GM23248 (cell line): ENCODE data around the gene SMYD3. TPM values are rescaled to one million over a fixed set of nuclear protein-coding genes. Genes with fewer than 3 reads are reported as not detected.

ENCODE experiments used
- DNase-seq: peaks from one replicate; pipeline ENCODE4 v3.0.0-alpha.2; 2015
- H2AFZ ChIP-seq: fragments of 200-600 bp; sonication (generic); 2 replicates; pipeline ENCODE4 v1.6.1; 2016; ENCODE audit warnings: antibody characterized with exemption
- H3F3A ChIP-seq: fragments of 200-600 bp; sonication (generic); 2 replicates; pipeline ENCODE4 v1.6.1; 2016; ENCODE audit warnings: mild to moderate bottlenecking, antibody characterized with exemption, mixed run types; ENCODE audit not compliant: insufficient read depth
- H3K27ac ChIP-seq: fragments of 200-600 bp; sonication (generic); 2 replicates; pipeline ENCODE4 v1.5.1; 2016; ENCODE audit warnings: mild to moderate bottlenecking
- H3K27me3 ChIP-seq: fragments of 200-600 bp; sonication (generic); replicated peaks from 2 replicates; pipeline ENCODE4 v1.6.1; 2016; ENCODE audit warnings: mild to moderate bottlenecking; ENCODE audit not compliant: insufficient read depth
- H3K36me3 ChIP-seq: fragments of 200-600 bp; sonication (generic); 2 replicates; pipeline ENCODE4 v1.6.1; 2016; ENCODE audit warnings: low read depth, mild to moderate bottlenecking
- H3K4me1 ChIP-seq: fragments of 200-600 bp; sonication (generic); 2 replicates; pipeline ENCODE4 v1.6.1; 2016; ENCODE audit warnings: mild to moderate bottlenecking; ENCODE audit not compliant: insufficient read depth
- H3K4me2 ChIP-seq: fragments of 200-600 bp; sonication (generic); one replicate; pipeline ENCODE4 v1.6.1; 2016; ENCODE audit warnings: mild to moderate bottlenecking; ENCODE audit not compliant: unreplicated experiment
- H3K4me3 ChIP-seq: fragments of 200-600 bp; sonication (generic); 2 replicates; pipeline ENCODE4 v1.5.1; 2016; ENCODE audit warnings: mild to moderate bottlenecking
- H3K79me2 ChIP-seq: fragments of 200-600 bp; sonication (generic); 2 replicates; pipeline ENCODE4 v1.6.1; 2016; ENCODE audit warnings: mild to moderate bottlenecking; ENCODE audit not compliant: insufficient read depth
- H3K9ac ChIP-seq: fragments of 200-600 bp; sonication (generic); 2 replicates; pipeline ENCODE4 v1.6.1; 2016; ENCODE audit warnings: mild to moderate bottlenecking
- H3K9me2 ChIP-seq: fragments of 200-600 bp; sonication (generic); 2 replicates; pipeline ENCODE4 v1.6.1; 2016; ENCODE audit warnings: mixed run types, mild to moderate bottlenecking, moderate library complexity; ENCODE audit not compliant: insufficient read depth
- H3K9me3 ChIP-seq: fragments of 200-600 bp; sonication (generic); one replicate; pipeline ENCODE4 v1.6.1; 2017; ENCODE audit warnings: low read depth
- H4K20me1 ChIP-seq: fragments of 200-600 bp; sonication (generic); 2 replicates; pipeline ENCODE4 v1.6.0; 2016; ENCODE audit not compliant: insufficient read depth
- EZH2 ChIP-seq: fragments of 200-600 bp; sonication (generic); IDR thresholded peaks from 2 replicates; pipeline ENCODE4 v1.6.1; 2018; ENCODE audit warnings: antibody characterized with exemption, mild to moderate bottlenecking; ENCODE audit not compliant: insufficient read depth, poor library complexity, severe bottlenecking
- EZH2phosphoT487 ChIP-seq: fragments of 200-600 bp; sonication (generic); IDR thresholded peaks from 2 replicates; pipeline ENCODE4 v1.6.1; 2018; ENCODE audit warnings: antibody characterized with exemption, moderate library complexity, mild to moderate bottlenecking, low read depth; ENCODE audit not compliant: insufficient read depth
- WGBS, 2 experiments: methylation state at CpG; one replicate each; pipeline ENCODE4 v1.1.6; 2015 to 2017; ENCODE audit warnings: low lambda C conversion rate in 2 of 2, low coverage in 1 of 2; ENCODE audit errors: missing lambda C conversion rate in 2 of 2; 5-methylcytosine and 5-hydroxymethylcytosine counted together
- in situ Hi-C: fragments of 300-500 bp; cut with MboI; formaldehyde crosslinking; loops from 2 replicates; pipeline ENCODE4 v1.15.0; 2020
- polyA plus RNA-seq: library from polyadenylated mRNA; unstranded; fragments of >200 nt; fragmentation: Nextera tagmentation; extraction: Ambion mirVana; gene quantifications from 2 replicates; pipeline ENCODE4 v1.2.1, GENCODE V29; 2016
- total RNA-seq: library from RNA; depleted of rRNA; stranded (reverse); fragments of >200 nt; shearing (Covaris generic); gene quantifications from 2 replicates; pipeline ENCODE4 v1.2.3, GENCODE V29; 2014

The SMYD3 gene
- total and polyA plus RNA-seq, 2 experiments from 2014 or later = 32.1 to 44.8 TPM

- Histone ChIP-seq H3K4me1 (no peaks in the 10 kb centered on the region), H4K20me1 (no peaks in the 10 kb centered on the region), H3K9me3 (no peaks in the 10 kb centered on the region), H3K27me3 (no peaks in the 10 kb centered on the region), H3K4me2 (no peak overlapping the region), H3K4me3 (no peak overlapping the region), H3K79me2 (no peaks in the 10 kb centered on the region), H2AFZ (no peak overlapping the region), H3K27ac (no peak overlapping the region), H3K36me3 (no peaks in the 10 kb centered on the region), H3K9ac (no peak overlapping the region), H3K9me2 (no peaks in the 10 kb centered on the region), H3F3A (no peaks in the 10 kb centered on the region)
- no peak for DNase-seq
- TF ChIP-seq EZH2 = no peak
- no peak for TF ChIP-seq EZH2phosphoT487
- in situ Hi-C loops = no loop called here
Observed at GRCh38 chr1:246126580-246126979, 380.5 kb downstream of the SMYD3 start.

DNA sequence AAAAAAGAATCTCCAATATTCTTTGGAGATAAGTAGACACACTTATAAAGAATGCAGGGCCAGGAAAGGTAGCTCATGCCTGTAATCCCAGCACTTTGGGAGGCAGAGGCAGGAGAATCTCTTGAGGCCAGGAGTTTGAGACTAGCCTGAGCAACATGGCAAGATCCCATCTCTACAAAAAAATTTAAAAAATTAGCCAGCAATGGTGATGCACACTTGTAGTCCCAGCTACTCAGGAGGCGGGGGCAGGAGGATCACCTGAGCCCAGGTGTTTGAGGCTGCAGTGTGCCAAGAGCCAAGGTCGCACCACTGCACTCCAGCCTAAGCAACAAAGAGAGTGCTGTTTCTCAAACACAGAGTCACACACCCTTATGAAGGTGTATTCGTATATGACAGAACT, 385.0 kb downstream of the SMYD3 start:
- Histone ChIP-seq H3K27ac (no peak overlapping the region), H2AFZ (no peak overlapping the region), H3K9me3 (no peaks in the 10 kb centered on the region), H3K27me3 (no peaks in the 10 kb centered on the region), H3K36me3 (no peaks in the 10 kb centered on the region), H3F3A (no peaks in the 10 kb centered on the region), H3K9ac (no peak overlapping the region), H4K20me1 (no peaks in the 10 kb centered on the region), H3K79me2 (no peaks in the 10 kb centered on the region), H3K4me1 (no peaks in the 10 kb centered on the region), H3K4me2 (no peak overlapping the region), H3K9me2 (no peaks in the 10 kb centered on the region), H3K4me3 (no peak overlapping the region)
- no peak for DNase-seq
- WGBS, 2 experiments = 85 to 88% methylated on average over 3 of the region's 3 CpGs
- in situ Hi-C loops = no loop called here
- TF ChIP-seq EZH2 (no peak), EZH2phosphoT487 (no peak)

GRCh38 chr1:246121533-246121932, 385.5 kb downstream of the SMYD3 start:
- Histone ChIP-seq H4K20me1 (no peaks in the 10 kb centered on the region), H3K27ac (no peak overlapping the region), H3K27me3 (no peaks in the 10 kb centered on the region), H3K9me3 (no peaks in the 10 kb centered on the region), H3K9me2 (no peaks in the 10 kb centered on the region), H3K4me2 (no peak overlapping the region), H3K4me1 (no peaks in the 10 kb centered on the region), H3F3A (no peaks in the 10 kb centered on the region), H2AFZ (no peak overlapping the region), H3K4me3 (no peak overlapping the region), H3K36me3 (no peaks in the 10 kb centered on the region), H3K79me2 (no peaks in the 10 kb centered on the region), H3K9ac (no peak overlapping the region)
- 92 to 95% methylated on average over 4 of the region's 4 CpGs for WGBS, 2 experiments
- in situ Hi-C loops = no loop called here
- DNase-seq = no peak
- TF ChIP-seq EZH2 (no peak), EZH2phosphoT487 (no peak)

- in situ Hi-C loops = no loop called here
- Histone ChIP-seq H3K9ac (no peak overlapping the region), H3K27me3 (no peaks in the 10 kb centered on the region), H3K36me3 (no peaks in the 10 kb centered on the region), H3K9me3 (no peaks in the 10 kb centered on the region), H3K4me2 (no peak overlapping the region), H2AFZ (no peak overlapping the region), H4K20me1 (no peaks in the 10 kb centered on the region), H3K9me2 (no peaks in the 10 kb centered on the region), H3K27ac (no peak overlapping the region), H3F3A (no peaks in the 10 kb centered on the region), H3K4me1 (no peaks in the 10 kb centered on the region), H3K4me3 (no peak overlapping the region), H3K79me2 (no peaks in the 10 kb centered on the region)
- WGBS, 2 experiments = 57 to 65% methylated on average over 10 of the region's 10 CpGs
- no peak for TF ChIP-seq EZH2phosphoT487
- TF ChIP-seq EZH2 = no peak
- DNase-seq = peak; percentile 63
Observed at GRCh38 chr1:246117066-246117791, 389.9 kb downstream of the SMYD3 start.
